ENCODE measurements around the gene TMEM174. TPM values are rescaled to one million over a fixed set of nuclear protein-coding genes. Genes with fewer than 3 reads are reported as not detected.
"Not testable (repeated sequence)": the region's sequence is repeated elsewhere in the genome, so short reads cannot be mapped to it uniquely, and the experiment has no call there.

The TMEM174 gene
- total RNA-seq, 1 donor from 2014 or later: not detected

DNA sequence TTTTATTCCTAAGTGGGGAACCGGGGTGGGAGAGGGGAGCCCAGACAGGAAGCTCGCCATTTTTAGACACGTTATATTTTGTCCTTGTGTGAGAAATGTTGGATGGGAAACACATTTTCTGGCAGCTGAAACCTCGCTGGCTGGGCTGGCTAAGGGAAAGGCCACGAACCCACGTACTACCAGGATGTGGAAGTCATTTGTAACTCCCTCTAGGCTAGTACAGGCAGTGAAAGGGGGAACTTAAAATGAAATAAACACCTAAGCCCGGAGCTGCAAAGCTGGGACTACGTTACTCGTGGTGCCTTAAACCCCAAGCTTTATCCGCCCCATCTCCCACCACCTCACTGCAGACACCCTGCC, 42.5 kb downstream of the TMEM174 start:
- ATAC-seq (peak; percentile 69), DNase-seq (ENCODE audit: low spot score) (peak; percentile 66)
- intact Hi-C loops (cut with DNase I): no loop called here

DNA sequence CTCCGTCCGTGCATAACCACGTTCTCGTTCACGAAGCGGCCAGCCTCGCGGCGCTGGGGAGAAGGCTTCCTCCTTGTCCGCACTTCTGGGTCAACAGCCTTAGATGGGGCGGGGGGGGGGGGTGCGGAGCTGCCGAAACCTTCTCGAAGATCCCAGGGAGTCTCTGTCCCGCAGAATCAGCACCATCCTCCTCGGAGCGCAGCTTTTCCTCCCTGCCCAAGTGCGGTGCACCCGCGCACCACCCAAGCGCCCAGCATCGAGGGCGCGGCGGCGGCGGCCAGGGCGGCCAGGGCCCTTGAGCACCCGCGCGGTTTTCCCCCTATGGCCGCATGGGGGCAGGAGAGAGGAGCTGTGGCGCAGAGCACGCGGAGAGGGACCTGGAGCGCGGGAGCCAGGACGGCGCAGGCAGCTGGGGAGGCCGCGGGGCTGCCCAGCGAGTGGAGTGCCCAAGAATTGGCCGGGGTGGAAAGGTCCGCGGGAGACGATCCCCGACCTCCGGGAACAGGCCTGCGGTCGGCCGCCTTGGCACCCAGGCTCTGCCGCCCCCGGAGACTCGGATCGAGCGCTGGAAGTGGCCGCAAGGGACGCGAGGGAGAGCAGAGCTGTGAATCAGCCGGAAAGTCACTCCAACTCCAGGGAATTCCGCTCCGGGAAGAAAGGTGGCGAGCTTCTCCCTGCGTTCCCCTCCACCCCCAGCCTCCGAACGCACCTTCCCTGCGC, 43.1 kb downstream of the TMEM174 start:
- DNase-seq (ENCODE audit: low spot score) (peak; percentile 90), ATAC-seq (peak; percentile 91)
- intact Hi-C loops (cut with DNase I): no loop called here

DNA sequence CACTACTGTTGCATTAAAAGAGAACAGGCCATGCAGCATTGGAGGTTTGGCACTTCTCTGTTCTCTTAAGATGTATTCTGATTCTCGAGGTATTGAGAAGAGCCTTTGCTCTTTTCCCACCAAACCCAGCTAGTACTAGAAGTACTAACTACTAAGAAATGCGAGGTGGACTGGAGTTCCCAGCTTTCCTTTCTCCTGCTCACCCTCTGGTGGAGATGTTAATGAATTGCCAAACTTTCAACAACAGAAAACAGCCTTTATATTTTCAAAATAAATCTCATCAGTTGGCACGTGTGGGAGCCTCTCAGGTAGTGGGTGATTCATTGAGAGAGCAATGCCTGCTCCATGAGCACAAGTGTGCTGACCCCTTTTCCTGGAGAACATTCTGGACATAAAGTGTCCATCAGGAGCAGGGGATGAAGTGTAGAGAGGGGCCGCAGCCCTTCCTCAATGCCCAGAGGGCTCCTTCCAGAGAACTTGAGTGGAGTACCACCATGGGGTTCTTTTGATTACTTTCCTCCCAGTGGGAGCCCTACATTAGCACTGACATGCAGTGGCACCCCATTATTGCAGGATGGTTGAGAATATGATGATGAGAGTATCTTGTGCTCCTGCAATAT, 45.7 kb downstream of the TMEM174 start:
- no peak for DNase-seq (ENCODE audit: low spot score)
- intact Hi-C loops (cut with DNase I): no loop called here

DNA sequence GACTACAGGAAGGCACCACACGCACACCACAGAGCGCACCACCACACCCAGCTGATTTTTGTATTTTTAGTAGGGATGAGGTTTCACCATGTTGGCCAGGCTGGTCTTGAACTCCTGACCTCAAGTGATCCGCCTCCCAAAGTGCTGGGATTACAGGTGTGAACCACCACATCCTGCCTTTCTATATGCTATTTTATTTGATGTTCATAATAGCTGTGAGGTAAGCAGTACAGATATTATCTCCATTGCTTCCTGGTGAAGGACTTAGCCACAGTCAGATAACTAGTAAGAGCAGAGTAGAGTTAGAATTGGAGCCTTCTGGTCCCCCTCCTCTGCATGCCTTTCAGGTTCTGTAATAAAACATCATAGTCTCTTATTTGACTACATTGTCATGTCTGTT, 46.3 kb downstream of the TMEM174 start:
- ATAC-seq; intact Hi-C loops (cut with DNase I); DNase-seq (ENCODE audit: low spot score): not testable (repeated sequence)

More for the DNA sequence above, 45.7 kb downstream of the TMEM174 start:
- no peak for ATAC-seq

DNA sequence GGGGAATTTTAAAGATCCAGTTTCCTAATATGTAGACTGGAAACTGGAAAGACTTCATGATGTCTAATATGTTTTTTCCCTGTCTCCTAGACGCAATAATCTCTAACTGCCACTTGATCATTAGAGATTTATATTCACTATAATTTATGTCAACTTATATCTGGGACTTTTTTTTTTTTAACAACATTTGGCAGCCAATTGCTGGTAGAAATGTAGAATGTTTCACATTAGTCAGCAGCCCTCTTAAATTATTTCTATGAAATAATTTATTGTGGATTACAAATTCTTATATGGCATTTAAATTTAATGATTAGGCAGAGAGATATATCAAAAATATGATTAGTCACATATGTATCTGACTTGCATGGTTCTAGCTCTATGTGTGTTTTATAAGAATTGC, 48.2 kb downstream of the TMEM174 start:
- ATAC-seq (no peak), DNase-seq (ENCODE audit: low spot score) (no peak)
- intact Hi-C loops (cut with DNase I): no loop called here

DNA sequence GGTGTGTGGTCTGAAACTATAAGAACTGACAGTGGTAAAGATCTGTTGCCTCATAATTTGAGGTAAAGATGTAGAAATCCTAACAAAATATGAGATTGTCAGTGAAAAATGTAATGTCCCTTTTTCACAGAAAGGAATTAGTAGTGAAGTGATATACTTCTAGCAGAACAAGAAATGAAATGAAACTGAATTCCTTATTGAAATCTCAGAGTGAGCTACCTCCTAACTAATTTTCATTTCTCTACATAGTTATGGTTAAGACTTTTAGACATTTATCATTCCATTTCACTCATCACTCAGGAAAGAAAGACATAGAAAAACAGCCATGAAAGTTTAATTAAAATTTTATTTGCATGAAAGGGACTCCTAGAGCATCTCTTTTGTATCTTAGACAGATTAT, 48.7 kb downstream of the TMEM174 start:
- ATAC-seq: no peak
- intact Hi-C loops (cut with DNase I): no loop called here
- DNase-seq (ENCODE audit: low spot score): no peak

DNA sequence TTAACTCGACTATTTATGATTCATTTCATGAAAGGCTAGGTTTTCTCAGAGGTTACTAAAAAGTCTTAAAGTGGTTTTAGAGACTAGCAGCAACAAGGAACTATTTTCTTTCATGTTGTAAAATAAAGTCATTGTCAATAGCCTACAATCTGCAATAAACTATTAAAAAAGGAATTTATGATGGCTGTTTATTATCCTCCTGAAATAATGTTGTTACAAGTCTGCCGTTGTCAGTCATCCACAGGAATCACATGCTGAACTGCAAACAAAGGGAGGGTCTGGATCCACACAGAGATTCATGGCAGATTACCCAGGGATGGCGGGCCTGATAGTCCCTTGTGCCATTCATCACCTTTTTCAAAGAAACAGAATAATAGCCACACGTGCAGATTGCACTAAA, 49.2 kb downstream of the TMEM174 start:
- ATAC-seq (no peak), DNase-seq (ENCODE audit: low spot score) (no peak)
- intact Hi-C loops (cut with DNase I): no loop called here

Other genes with a start within 250 kb of the TMEM174 start
- 50.7 TPM for gene FCHO2, start 217.2 kb upstream of the TMEM174 start, total RNA-seq
- gene TMEM171, start 52.6 kb upstream of the TMEM174 start, total RNA-seq: 1.0 TPM

All from sciatic nerve (tissue), 2 donors.